T1000 (cell line): ENCODE data around the gene RHOBTB1.
"Not testable (repeated sequence)": the region's sequence is repeated elsewhere in the genome, so short reads cannot be mapped to it uniquely, and the experiment has no call there.

Source experiments
- DNase-seq: peaks from one replicate; lab custom pipeline; 2025; ENCODE audit warnings: mixed read lengths; lab: John Stamatoyannopoulos, UW

Gene RHOBTB1

DNA sequence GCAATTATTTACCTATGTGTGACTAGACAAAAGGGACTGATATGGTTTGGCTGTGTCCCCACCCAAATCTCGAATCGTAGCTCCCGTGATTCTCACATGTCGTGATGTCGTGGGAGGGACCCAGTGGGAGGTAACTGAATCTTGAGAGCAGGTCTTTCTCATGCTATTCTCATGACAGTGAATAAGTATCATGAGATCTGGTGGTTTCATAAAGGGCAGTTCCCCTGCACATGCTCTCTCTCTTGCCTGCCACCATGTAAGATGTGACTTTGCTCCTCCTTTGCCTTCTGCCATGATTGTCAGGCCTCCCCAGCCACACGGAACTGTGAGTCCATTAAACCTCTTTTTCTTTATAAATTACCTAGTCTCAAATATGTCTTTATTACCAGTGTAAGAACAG lies 37.2 kb downstream of the RHOBTB1 start:
- DNase-seq, result not testable (repeated sequence)

DNA sequence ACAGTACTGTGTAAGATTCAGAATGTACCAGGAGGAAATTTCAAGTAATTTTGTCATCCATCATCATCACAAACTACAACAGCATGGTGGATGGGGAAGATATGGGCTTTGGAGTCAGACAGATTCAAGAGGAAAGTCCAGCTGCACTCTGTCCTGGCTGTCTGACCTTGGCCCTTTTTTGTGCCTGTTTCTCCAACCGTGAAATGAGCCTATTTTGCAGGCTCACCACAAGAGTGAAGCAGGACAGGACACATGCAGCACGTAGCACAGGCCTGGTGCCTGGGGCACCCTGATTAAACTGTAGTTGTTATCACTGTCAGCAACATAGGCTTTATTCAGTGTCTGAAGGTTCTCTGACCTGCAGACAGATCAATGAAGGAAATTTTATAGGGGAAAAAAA lies 37.6 kb downstream of the RHOBTB1 start:
- DNase-seq, result no peak

GRCh38 chr10:60905580-60905979 lies 38.4 kb downstream of the RHOBTB1 start:
- no peak for DNase-seq

DNA sequence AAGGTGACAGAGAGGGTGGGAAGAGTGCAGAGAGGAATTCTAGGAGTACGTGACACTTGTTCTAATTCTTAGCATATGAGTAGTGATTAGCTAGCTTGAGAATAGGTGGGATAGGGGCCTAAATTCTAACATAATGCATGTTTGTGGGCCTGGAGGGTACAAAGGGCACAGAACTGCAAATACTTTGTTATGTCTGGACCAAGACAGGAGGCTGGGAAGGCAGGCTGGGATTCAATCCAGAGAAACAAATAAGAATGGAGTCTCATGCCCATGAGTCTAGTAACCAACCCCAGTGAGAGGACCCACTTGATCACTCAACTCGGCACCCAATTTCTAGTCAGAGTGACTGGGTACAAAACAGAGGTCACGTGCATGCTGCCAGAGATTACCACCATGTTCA lies 40.9 kb downstream of the RHOBTB1 start:
- DNase-seq, result no peak

GRCh38 chr10:60901561-60902235 lies 42.3 kb downstream of the RHOBTB1 start:
- no peak for DNase-seq

- no peak for DNase-seq
Observed at GRCh38 chr10:60899266-60899665, 44.7 kb downstream of the RHOBTB1 start.

- DNase-seq, result no peak
Observed at GRCh38 chr10:60898321-60898720, 45.7 kb downstream of the RHOBTB1 start.

- DNase-seq, result no peak
Observed at GRCh38 chr10:60896810-60897209, 47.2 kb downstream of the RHOBTB1 start.

DNA sequence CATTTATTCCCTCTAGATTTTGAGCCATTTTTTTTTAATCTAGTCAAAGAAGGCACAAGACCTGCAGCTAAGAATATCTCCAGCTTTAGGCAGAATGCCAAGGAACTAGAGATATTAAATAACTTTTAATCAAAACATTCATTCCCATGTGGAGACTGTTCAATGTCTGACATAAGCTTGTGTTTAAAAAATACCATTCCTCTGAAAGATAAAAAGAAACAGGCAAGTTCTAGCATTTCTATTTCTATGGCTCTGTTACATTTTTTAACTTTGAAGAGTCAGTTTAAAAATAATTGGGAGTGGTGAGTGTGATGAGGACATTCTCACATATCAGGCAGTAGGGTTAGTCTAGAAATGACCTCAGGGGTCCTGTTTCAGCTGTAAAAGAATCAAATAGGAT lies 48.0 kb downstream of the RHOBTB1 start:
- no peak for DNase-seq

GRCh38 chr10:60894786-60895185 lies 49.2 kb downstream of the RHOBTB1 start:
- no peak for DNase-seq

DNA sequence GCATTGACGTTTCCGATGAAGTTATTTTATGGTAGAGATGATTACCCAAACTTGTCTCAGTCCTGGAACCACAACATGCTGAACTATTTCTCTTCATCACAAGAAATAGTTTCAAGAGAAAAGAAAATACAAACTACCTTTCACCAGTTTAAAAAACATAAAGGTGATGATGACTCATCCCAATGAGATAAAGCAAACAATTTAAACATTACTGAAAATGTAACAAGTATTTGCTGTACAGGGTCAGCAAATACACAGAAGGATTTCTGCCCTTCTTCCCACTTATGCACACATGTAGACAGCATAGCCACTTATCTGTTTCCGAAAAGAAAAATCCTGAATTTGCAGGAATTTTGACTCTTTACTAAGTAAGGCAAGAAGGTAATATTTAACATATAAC lies 50.8 kb downstream of the RHOBTB1 start:
- no peak for DNase-seq

DNA sequence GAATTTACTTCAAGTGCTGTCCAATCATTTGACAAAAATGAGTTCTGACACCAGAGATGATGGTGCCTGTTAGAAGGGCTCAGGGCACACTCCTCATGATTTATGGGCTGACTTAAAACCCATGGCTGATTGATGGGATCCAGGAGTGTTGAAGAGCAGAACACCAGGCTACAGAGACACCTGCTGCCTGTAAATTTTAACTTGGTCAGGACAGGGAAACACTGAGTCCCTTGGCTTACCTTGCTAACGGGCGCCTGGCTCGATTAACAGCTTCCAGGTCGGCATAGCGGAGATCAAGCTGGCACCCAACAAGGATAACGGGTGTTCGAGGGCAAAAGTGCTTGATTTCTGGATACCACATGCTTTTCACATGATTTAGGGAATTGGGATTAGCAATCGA lies 51.4 kb downstream of the RHOBTB1 start:
- DNase-seq, result no peak

DNA sequence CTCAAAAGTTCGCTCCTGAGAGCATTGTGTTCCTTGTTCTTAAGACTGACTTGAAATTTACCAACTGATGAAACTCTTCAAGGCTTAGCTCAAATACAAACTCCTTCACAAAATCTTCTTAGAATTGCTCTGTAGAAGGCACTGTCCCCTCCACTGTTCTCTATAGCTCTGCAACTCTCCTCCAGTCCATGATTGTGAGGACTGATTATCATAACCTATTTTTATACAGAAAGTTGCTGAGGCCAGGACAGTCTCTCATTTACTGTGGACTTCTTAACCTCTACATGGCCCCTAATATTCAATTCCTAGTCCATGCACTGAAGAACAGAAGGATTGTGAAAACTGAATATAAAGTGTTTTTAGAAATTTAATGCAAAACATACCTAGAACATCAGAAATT lies 53.2 kb downstream of the RHOBTB1 start:
- no peak for DNase-seq

DNA sequence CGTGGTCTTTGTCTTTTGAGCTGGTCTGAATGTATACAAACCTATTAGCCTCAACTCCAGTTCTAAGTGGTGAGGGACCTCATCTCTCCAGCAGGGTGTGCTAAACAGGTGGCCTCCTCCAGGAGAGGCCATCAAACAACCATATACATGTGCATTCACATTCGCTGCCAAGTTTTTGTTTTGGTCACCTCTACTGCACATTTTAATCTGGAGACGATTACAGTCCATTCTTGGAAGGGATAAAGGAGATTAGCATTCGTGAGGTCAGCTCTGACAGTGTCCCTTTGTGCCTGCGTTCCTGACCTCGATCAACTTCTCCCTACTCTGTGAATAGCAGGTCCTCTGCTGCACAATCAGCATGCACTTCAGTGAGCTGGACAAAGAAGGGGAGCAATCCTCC lies 60.8 kb downstream of the RHOBTB1 start:
- no peak for DNase-seq

GRCh38 chr10:60878224-60878623 lies 65.8 kb downstream of the RHOBTB1 start:
- DNase-seq, result no peak

GRCh38 chr10:60877777-60878120 lies 66.2 kb downstream of the RHOBTB1 start:
- DNase-seq, result no peak

GRCh38 chr10:60877061-60877776 lies 66.8 kb downstream of the RHOBTB1 start:
- DNase-seq, result no peak

- DNase-seq, result no peak
Observed at GRCh38 chr10:60873758-60874157, 70.2 kb downstream of the RHOBTB1 start.

- no peak for DNase-seq
Observed at GRCh38 chr10:60872451-60872850, 71.5 kb downstream of the RHOBTB1 start.

GRCh38 chr10:60871215-60871614 lies 72.8 kb downstream of the RHOBTB1 start:
- DNase-seq, result no peak

DNA sequence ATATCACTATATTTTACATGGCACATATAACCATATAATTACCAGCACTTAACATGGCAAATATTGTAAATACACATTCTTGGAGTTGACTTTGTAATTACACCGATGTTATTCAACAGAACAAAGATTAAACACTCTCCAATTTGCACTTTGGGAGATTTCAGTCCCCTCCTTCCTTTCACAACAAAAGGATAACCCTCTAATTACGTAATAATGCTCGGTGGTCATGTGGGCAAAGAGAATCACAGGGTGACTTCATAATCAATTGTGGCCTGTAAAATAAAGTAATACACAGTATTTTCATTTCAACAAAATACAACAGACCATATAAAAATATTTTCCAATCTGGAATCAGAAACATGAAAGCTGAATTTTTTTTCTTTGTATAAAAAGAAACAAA lies 73.2 kb downstream of the RHOBTB1 start:
- no peak for DNase-seq

- no peak for DNase-seq
Observed at GRCh38 chr10:60870416-60870728, 73.6 kb downstream of the RHOBTB1 start.

GRCh38 chr10:60869652-60870415 lies 74.2 kb downstream of the RHOBTB1 start:
- no peak for DNase-seq
